Measurements from ENCODE around the gene ASCC1.

Gene ASCC1

GRCh38 chr10:72105098-72105475, 111.0 kb downstream of the ASCC1 start:
- in situ Hi-C loops (cut with MboI; ENCODE audit: low sequenced_read_pairs), result no loop called here

- in situ Hi-C loops (cut with MboI; ENCODE audit: low sequenced_read_pairs), result no loop called here
Observed at GRCh38 chr10:72104472-72105097, 111.5 kb downstream of the ASCC1 start.

DNA sequence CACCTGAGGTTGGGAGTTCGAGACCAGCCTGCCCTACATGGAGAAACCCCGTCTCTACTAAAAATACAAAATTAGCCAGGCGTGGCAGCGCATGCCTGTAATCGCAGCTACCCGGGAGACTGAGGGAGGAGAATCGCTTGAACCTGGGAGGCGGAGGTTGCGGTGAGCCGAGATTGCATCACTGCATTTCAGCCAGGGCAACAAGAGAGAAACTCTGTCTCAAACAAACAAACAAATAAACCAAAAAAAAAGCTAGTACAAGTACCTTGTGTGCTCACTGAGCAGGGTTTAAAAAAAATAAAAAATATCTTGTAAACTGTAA, 116.5 kb downstream of the ASCC1 start:
- in situ Hi-C loops (cut with MboI; ENCODE audit: low sequenced_read_pairs), result no loop called here

GRCh38 chr10:72098836-72099599, 117.1 kb downstream of the ASCC1 start:
- in situ Hi-C loops (cut with MboI; ENCODE audit: low sequenced_read_pairs), result no loop called here

DNA sequence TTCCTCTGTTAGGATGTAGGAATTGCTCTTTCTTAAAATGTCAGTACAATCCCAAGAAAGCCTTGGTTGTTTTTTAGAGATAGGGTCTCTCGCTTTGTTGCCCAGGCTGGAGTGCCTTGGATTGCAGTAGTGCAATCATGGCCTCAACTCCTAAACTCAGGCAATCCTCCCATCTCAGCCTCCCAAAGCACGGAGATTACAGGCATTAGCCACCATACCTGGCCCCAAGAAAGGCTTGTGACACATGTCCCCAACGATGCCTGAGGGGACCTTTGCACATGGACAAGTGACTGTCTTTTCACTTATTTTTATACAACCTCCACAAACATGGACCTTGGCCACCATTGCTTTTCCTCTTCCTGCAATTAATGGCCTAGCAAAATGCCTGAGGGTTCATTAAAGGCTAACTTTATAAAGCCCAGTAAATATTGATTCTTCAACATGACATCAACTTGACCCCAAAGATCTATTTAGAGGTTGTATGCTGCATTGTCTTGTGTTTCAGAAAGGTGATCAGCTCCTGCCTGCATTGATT, 117.7 kb downstream of the ASCC1 start:
- in situ Hi-C loops (cut with MboI; ENCODE audit: low sequenced_read_pairs), result no loop called here

- in situ Hi-C loops (cut with MboI; ENCODE audit: low sequenced_read_pairs), result no loop called here
Observed at GRCh38 chr10:72097448-72098300, 118.4 kb downstream of the ASCC1 start.

DNA sequence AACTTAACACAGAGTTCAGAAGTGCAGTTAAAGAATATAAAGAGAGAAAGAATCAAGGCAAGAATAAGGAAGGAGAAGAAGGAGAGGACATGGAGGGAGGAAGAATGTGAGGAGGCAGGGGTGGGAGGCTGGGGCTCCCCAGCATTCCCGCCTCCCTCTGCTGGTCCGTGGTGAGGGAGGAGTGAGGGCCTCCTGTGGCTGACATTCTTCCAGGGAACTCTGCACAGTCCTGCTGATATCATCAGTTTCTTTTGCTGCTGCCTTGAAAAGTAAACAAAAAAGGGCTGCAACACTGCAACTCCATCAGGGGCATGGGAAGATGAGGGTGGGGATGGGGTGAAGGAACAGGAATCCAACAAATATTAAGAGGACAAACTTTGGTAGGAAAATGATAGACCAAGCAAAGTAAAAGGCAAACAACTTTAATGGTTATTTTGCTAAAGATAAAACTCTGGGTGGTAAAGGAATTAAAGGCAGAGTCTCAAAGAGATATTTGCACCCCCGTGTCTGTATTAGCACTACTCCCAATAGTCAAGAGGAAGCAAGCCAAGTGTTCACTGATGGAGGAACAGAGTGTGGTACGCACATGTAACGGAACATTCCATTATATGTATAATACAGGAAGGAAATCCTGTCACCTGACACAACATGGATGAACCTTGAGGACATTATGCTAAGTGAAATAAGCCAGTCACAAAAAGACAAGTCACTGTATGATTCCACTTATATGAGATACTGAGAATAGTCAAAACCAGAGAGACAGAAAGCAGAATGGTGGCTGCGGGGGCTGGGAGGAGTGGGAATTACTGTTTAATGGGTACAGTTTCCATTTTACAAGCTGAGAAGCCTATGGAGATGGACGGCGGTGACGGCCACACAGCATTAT, 119.7 kb downstream of the ASCC1 start:
- in situ Hi-C loops (cut with MboI; ENCODE audit: low sequenced_read_pairs), result no loop called here

- in situ Hi-C loops (cut with MboI; ENCODE audit: low sequenced_read_pairs), result no loop called here
Observed at GRCh38 chr10:72095195-72095594, 120.9 kb downstream of the ASCC1 start.

DNA sequence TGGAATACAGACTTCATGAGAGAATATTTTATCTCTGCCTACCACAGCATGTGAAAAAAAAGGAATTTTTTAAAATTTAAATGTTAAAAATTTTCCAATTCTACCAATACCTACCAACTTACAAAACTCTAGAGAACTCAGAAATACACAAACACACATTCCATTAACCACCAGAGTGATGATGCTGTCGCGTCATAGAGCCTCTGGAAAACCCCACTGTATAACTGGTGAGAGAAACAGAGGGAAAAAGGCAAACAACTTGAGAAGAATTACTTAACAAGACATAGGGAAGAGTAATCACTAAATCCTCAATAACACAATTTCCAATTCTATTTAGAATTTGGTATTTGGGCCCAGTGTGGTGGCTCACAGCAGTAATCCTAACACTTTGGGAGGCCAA, 121.5 kb downstream of the ASCC1 start:
- in situ Hi-C loops (cut with MboI; ENCODE audit: low sequenced_read_pairs), result no loop called here

DNA sequence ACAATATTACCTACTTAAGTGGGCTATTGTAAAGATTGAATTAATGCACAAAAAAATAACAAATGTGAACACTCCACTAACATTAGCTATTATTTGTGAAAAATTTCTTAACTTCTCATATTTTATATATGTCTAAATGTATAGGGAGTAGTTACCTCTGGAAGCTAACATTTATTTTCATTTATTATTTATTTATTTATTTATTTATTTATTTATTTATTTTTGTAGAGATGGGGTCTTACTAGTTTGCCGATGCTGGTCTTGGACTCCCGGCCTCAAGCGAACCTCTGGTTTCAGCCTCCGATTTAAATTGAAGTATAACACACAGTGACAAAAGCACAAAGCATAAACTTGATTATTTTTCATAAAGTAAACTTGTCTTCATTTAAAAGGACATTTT, 122.6 kb downstream of the ASCC1 start:
- in situ Hi-C loops (cut with MboI; ENCODE audit: low sequenced_read_pairs), result no loop called here

DNA sequence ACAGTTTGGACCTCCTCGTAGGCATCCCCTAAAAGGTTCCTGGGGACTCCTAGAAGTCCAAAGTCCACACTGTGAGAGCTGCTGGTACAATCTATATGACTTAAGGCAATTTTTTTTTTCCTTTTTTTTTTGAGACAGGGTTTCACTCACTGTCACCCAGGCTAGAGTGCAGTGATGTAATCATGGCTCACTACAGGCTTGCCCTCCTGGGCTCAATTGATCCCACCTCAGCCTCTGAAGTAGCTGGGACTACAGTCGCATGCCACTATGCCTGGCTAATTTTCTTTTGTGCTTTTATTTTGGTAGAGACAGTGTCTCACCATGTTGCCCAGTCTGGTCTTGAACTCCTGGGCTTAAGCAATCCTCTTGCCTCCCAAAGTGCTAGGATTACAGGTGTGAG, 123.1 kb downstream of the ASCC1 start:
- in situ Hi-C loops (cut with MboI; ENCODE audit: low sequenced_read_pairs), result no loop called here

GRCh38 chr10:72092171-72092924, 123.7 kb downstream of the ASCC1 start:
- in situ Hi-C loops (cut with MboI; ENCODE audit: low sequenced_read_pairs), result no loop called here

GRCh38 chr10:72090326-72090725, 125.8 kb downstream of the ASCC1 start:
- in situ Hi-C loops (cut with MboI; ENCODE audit: low sequenced_read_pairs), result no loop called here

DNA sequence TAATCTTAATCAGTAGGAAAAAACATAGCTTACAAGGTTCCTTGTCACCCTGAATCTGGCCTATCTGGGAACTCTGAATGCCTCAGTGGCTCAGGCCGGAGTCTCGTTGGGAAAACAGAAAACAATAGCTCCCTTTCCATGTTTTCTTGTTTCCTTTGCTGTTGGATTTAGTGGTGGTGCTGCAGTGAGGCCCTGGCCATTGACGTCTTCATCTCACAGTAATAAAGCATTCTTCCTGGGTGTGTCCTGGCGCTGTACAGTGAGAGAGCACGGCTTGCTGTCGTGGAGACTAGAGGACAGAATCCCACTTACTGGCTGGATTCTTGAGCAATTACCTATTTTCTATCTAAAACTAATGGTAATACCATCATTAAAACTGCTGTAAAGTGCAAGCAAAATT, 126.5 kb downstream of the ASCC1 start:
- in situ Hi-C loops (cut with MboI; ENCODE audit: low sequenced_read_pairs), result no loop called here

- in situ Hi-C loops (cut with MboI; ENCODE audit: low sequenced_read_pairs), result no loop called here
Observed at GRCh38 chr10:72088889-72089575, 127.0 kb downstream of the ASCC1 start.

DNA sequence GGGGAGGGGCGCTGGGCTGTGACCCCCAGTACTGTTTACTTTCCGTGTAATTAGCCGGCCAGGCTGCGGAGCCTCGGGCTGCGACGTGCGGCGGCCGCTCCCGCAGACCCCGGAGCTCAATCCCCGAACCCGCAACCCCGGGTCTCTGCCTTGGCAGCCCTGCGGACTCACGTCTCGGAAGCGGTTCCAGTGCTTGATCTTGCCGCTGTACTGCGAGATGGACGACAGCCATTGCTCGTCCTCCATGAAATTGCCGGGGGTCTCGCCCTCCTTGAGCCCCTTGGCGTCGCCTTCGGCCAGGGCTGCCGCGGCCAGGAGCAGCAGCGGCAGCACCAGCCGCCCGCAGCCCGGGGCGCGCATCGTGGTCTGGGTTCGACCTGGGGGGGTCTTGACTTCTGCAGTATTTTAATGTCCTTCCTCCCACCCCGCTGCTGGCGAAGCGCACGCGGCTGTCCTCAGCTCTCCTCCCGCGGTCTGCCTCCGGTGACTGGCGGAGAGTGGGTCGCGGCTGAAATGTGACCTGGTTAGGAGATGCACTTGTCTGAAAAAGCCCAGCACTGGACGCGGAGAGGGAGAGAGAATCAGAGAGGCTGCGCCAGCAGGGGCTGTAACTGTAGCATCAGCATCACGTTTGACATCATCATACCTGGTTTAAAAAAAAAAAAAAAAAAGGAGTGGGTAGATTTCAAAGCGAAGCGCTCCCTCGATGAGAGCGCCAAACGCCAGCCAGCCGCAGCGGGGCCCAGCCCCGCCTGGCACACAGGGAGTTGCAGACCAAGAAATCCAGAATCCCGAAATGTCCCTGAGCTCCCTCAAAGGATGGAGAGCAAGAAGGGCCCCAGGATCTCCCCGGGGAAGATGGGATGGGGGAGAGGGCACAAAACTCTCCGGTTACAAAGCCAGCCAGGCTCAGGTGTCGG, 127.8 kb downstream of the ASCC1 start, which contains the start of gene SPOCK2:
Gene SPOCK2 (minus strand): TSS at position 583 of the 920 bp plus-strand sequence. CDS start 223 bp downstream, at position 360.
- in situ Hi-C loops (cut with MboI; ENCODE audit: low sequenced_read_pairs), result no loop called here

- in situ Hi-C loops (cut with MboI; ENCODE audit: low sequenced_read_pairs), result no loop called here
Observed at GRCh38 chr10:72087392-72087968, 128.6 kb downstream of the ASCC1 start.
